Activated CD4-positive, alpha-beta T cell treated with anti-CD3 and anti-CD28 coated beads, Interleukin-2, amount 50 U/mL, for 4 hours (primary cell): ENCODE data around the gene MIS18BP1.
"Not testable (repeated sequence)": the region's sequence is repeated elsewhere in the genome, so short reads cannot be mapped to it uniquely, and the experiment has no call there.

Experiments used
- DNase-seq, 2 experiments: peaks; one replicate each; pipeline ENCODE4 v3.0.0-alpha.2; 2020

Gene MIS18BP1

GRCh38 chr14:45253070-45253753 lies at the start of gene MIS18BP1:
Gene MIS18BP1 (minus strand): TSS chr14:45253202. CDS start chr14:45247286, 5,916 bp downstream.
- peak; percentile 90 to 92 for DNase-seq

- DNase-seq, result no peak
These were observed 45.6 kb upstream of the MIS18BP1 start for GRCh38 chr14:45298423-45299117.

DNA sequence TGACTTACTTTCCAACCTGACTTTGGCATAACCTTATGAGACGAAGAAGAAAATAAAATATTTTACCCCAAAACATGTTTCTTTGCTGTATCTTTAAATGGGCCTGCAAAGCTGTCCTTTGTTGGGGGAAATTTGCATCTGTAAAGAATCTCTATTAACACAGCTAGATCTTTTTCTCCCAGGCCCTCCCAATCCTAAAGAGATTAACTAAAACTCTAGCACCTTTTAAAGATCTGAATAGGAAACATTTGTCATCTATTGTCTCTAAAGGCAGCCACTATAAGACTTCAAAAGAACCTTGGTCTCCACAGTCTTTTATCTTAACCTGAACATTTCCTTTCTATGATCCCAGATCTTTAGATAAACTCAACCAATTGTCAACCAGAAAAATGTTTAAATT lies 41.8 kb upstream of the MIS18BP1 start:
- not testable (repeated sequence) for DNase-seq

DNA sequence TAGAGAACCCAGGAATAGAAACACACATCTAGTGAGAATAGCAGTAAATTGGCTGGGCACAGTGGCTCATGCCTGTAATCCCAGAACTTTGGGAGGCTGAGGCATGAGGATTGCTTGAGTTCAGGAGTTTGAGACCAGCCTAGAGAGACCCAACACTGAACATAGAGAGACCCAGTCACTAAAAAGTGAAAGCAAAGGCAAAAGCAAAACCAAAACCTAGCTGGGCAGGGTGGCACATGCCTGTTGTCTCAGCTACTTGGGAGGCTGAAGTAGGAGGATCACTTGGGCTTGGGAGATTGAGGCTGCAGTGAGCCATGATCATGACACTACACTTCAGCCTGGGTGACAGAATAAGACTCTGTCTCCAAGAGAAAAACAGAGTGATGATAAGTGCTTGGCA lies 37.5 kb upstream of the MIS18BP1 start:
- no peak for DNase-seq

DNA sequence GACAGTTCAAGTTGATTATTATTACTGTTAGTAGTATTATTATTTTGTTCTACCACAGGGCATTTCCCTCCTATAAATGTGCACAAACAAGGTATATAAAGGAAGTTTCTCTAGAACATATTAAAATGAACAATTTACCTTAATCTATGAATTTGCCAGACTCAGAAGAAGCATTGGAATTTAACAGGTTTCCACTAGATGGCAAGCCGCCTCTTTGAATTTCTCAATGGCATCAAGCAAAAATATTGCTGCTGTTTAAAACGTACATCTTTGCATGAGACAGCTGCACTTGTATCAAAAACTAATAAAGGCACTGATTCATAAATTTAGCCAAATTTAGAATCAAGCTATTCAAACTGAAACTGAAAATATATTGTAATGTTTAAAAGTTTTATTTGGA lies 34.6 kb upstream of the MIS18BP1 start:
- DNase-seq, result no peak

DNA sequence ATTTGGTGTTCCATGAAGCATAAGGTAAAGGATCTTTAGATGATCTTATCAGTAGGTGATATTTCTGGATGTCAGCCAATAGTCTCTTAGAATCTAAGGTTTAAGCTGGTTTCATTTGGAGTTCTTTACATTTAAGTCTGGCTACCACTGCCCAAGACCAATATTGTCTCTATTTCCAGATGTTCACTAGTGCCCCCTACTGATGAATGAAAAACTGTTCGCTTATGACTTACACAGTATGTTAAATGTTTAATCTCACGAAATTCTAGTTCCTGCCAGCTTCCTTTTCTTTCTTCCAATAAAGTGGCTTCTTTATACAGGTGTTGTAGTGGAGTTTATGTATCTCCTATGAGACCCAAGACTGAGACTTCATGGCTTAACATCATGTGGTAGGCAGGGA lies 31.8 kb upstream of the MIS18BP1 start:
- DNase-seq, result no peak

- not testable (repeated sequence) for DNase-seq
These were observed 28.9 kb upstream of the MIS18BP1 start for GRCh38 chr14:45281731-45282400.

- no peak for DNase-seq
These were observed 19.0 kb upstream of the MIS18BP1 start for GRCh38 chr14:45271858-45272537.

GRCh38 chr14:45270031-45270430 lies 17.0 kb upstream of the MIS18BP1 start:
- DNase-seq, result no peak

- DNase-seq, result no peak
These were observed 14.1 kb upstream of the MIS18BP1 start for GRCh38 chr14:45267071-45267470.

- DNase-seq, result no peak
These were observed 9.6 kb upstream of the MIS18BP1 start for GRCh38 chr14:45262637-45263036.

DNA sequence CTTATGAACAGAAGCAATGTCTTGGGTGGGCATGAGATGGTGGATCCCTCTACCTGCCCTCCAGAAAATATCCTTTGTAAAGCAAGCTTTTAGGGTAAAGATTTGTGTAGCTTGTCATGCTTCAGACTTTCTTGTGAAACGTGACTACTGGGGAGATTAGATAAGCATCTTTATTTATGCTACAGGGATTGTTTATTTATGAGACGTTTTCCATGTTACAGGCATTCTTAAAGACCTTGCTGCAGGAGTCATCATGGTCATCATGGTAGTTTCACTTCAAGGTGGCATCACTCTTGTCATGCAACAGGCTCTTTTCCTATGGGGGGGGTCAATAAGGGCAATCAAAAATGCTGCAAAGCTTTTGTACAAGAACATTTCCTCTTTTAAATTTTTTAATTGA lies 8.2 kb upstream of the MIS18BP1 start:
- DNase-seq, result no peak

DNA sequence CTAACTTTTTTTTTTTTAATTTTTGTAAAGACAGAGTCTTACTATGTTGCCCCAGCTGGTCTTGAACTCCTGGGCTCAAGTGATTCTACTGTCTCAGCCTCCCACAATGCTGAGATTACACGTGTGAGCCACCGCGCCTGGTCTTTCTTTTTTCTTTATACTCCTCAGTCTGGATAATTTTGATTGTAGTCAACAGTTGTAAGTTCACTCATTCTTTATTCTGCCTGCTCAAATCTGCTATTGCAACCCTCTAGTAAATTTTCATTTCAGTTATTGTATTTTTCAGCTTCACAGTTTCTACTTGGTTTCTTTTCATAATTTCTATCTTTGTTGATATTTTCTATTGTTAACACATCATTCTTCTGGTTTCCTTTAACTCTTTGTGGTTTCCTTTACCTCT lies 5.8 kb upstream of the MIS18BP1 start:
- DNase-seq, result no peak

DNA sequence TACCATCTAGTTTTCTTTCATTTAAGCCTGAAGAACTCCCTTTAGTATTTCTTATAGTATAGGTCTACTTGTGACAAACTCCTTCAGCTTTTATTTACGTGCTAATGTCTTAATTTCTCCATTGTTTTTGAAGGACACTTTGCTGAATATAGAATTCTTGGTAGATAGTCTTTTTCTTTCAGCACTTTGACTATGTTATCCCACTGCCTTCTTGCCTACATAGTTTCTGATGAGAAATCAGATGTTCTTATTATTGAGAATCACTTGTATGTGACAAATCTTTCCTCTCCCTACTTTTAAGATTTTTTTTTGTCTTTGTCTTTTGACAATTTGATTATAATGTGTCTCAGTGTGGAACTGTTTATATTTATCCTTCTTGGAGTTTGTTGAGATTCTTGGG lies 5.1 kb upstream of the MIS18BP1 start:
- no peak for DNase-seq

DNA sequence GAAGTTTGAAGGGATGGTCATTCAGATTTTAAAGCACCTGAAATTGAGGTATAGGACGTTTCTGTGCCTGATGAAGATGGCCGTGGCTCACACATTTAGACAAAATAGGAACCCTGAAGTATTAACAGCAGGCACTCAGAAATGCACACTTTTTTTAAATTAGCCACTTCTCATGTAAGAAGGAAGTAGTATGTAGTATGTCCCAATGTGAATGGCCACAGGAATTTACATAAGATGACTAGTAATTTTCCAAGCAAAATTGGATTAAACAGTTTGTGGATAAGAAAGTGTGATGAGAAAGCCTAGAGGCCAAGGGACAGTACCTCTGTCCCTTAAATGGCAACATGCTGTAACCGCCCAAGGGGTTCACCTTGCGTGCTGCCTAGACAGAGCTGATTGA lies 1.8 kb upstream of the MIS18BP1 start:
- no peak for DNase-seq

DNA sequence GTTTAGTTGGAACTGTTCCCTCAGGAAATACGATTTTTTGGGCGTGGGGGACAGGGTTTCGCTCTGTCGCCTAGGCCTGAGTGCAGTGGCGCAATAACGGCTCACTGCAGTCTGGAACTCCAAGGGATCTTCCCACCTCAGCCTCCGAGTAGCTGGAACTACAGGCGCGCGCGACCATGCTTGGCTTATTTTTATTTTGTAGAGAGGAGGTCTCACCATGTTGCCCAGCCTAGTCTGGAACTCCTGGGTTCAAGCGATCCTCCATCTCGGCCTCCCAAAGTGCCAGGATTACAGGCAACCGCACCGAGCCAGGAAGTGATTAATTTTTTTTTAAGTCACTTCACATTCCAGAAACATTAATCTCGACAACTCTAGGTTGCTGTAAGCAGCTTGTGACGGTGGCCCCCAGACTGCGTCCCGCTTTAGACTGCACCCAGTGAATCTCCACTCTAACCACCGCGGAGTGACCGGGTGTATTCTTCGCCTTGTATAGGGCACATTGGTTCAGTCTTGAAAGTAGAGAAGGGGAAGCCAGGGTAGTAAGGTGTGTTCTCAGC lies 830 bp upstream of the MIS18BP1 start:
- no peak for DNase-seq

DNA sequence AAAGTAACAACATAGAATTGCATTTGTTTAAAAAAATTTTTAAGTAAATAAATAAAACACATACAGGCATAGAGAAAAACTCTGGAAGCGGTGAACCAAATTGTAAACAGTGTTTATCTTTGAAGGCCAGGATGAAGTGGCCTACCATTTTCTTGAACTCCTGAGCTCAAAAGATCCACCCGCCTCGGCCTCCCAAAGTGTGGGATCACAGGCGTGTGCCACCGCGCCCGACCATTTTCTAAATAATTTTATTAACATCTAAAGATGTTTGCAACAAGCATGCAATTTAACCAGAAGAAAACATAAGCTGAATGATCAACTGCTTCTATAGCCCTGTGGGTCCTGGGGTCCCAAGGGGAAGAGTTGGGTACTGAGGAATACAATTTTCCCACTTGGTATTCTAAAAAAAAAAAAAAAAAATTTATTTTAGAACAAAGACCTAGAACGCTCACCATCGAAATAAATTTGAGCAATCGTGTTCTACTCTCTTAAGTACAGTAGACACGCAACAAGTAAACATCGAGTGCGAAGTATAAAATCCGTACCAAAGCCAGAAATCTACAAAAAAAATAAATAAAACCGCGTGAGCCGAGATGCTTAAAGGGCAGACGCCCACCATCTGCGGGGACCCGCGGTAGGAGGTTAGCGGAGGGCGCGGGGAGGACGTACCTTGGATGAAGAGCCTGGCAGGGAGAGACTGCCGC lies 484 bp downstream of the MIS18BP1 start:
- no peak for DNase-seq

DNA sequence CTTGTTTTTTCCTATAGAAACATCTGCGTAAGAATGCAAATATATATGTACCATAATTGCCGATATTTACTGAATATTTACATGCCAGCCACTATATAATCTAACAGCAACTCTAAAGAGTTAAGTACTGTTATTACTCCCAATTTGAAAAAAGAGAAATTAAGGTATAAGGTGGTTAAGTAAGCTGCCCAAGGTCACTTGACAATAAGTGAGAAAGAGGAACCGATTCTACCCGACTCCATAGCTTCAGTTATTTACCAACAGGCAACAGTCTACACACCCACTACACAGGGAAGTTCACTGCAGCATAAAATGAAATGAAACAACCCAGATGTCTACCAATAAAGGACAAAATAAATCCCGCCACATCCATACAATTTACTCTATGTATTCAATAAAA lies 1.1 kb downstream of the MIS18BP1 start:
- DNase-seq, result no peak

GRCh38 chr14:45249856-45250575 lies 3.0 kb downstream of the MIS18BP1 start:
- no peak for DNase-seq

DNA sequence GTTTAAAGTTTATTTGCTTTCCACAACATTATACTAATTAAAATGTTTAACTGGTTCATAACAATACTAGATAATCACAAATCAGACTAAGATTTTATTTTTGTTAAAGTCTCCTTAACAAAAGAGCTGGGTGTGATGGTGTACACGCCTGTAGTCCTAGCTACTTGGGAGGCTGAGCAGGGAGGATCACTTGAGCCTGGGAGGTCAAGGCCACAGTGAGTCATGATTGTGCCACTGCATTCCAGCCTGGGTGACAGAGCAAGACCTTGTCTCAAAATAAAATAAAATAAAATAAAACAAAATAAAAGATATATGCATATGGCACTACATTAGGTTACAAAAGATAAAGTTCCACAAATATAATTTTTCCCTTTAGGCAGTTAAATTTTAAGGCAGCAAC lies 5.6 kb downstream of the MIS18BP1 start:
- no peak for DNase-seq

DNA sequence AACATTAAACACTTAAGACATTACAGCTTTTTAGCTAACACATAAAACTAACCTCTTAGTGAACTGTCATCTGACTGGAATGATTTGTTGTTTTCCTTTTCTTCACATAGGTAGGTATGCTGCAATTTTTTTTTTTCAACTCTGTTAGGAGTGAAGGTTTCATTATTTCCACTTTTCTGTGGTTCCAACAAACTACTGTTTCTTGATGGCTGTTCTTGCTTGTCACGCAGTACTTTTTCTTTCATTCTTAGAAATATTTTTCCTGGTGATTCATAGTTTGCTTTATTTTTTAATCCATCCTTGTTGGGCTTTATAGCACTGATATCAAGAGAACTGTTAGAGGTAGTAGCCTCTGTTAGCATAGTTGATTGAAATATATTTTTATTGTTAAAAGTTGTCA lies 6.3 kb downstream of the MIS18BP1 start:
- DNase-seq, result no peak

DNA sequence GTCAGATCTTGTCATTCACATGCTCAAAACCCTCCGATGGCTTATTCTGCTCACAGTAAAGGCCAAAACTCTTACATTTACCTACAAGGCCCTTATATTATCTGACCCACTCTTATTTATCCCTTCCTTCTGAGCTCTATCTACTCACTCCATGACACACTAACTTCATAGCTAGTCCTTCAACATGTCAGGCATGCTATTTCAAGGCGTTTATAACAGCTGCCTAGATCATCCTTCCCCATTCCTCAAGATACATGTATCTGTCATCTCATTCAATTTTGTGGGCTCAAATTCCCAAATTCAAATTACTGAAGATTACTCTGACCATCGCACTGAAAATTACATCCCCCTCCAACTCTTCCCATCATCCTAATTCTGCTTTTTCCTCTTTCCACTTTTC lies 6.9 kb downstream of the MIS18BP1 start:
- DNase-seq, result no peak
